Testis (tissue), 3 donors: Measurements from ENCODE around the gene TGM2. TPM values are rescaled to one million over a fixed set of nuclear protein-coding genes. Genes with fewer than 3 reads are reported as not detected.

Source experiments
- DNase-seq: peaks from one replicate; pipeline ENCODE4 v3.0.0-alpha.2; 2019
- H3K27ac ChIP-seq, 2 donors: fragments of 200-600 bp; sonication (generic); one replicate each; pipeline ENCODE4 v1.5.1; 2019
- H3K27me3 ChIP-seq: fragments of 200-600 bp; sonication (generic); one replicate; pipeline ENCODE4 v1.5.1; 2019
- H3K36me3 ChIP-seq: fragments of 200-600 bp; sonication (generic); one replicate; pipeline ENCODE4 v1.5.1; 2017; ENCODE audit warnings: low read depth; ENCODE audit errors: missing control alignments
- H3K4me1 ChIP-seq: fragments of 200-600 bp; sonication (generic); one replicate; pipeline ENCODE4 v1.5.1; 2019
- H3K4me3 ChIP-seq, 2 donors: fragments of 200-600 bp; sonication (generic); one replicate each; pipeline ENCODE4 v1.5.1; 2017 to 2019
- H3K9me3 ChIP-seq: fragments of 200-600 bp; sonication (generic); one replicate; pipeline ENCODE4 v1.5.1; 2017
- POLR2A ChIP-seq: fragments of 450-650 bp; IDR thresholded peaks from one replicate; pipeline ENCODE4 v1.6.1; 2017; ENCODE audit warnings: antibody characterized with exemption, mild to moderate bottlenecking, moderate library complexity
- WGBS, 2 donors: methylation state at CpG; one replicate each; pipeline ENCODE4 v1.1.5; 2018; 5-methylcytosine and 5-hydroxymethylcytosine counted together
- intact Hi-C: fragments of 100-400 bp; cut with DNase I; formaldehyde crosslinking; loops from one replicate; pipeline ENCODE4 v1.15.1; 2023; ENCODE audit warnings: low total_unique reads
- polyA plus RNA-seq: library from polyadenylated mRNA; stranded (reverse); fragments of 350-450 nt; fragmentation: Illumina TruSeq; extraction: RNeasy Lipid Tissue Mini Kit (QIAGEN cat#74804); gene quantifications from one replicate; pipeline ENCODE4 v1.2.3, GENCODE V29; 2014; ENCODE audit warnings: low read depth, low replicate concordance; ENCODE audit not compliant: insufficient read depth
- total RNA-seq, 2 donors: library from RNA; depleted of rRNA; stranded (reverse); fragments of >200 nt; gene quantifications; one replicate each; pipeline ENCODE4 v1.2.3, GENCODE V29; 2016
- TF ChIP-seq, protein P1 (sequence below), 3 experiments: fragments of 450-650 bp in 2 of 3; fragments of 200-600 bp in 1 of 3; sonication (generic) in 1 of 3; IDR thresholded peaks; one replicate each; pipeline ENCODE4 v1.5.1; 2016 to 2019; ENCODE audit warnings: antibody characterized with exemption in 3 of 3, mild to moderate bottlenecking in 2 of 3, moderate library complexity in 1 of 3

The TGM2 gene
- total and polyA plus RNA-seq, 3 donors from 2014 or later = 3.2 to 49.0 (median 8.5) TPM

DNA sequence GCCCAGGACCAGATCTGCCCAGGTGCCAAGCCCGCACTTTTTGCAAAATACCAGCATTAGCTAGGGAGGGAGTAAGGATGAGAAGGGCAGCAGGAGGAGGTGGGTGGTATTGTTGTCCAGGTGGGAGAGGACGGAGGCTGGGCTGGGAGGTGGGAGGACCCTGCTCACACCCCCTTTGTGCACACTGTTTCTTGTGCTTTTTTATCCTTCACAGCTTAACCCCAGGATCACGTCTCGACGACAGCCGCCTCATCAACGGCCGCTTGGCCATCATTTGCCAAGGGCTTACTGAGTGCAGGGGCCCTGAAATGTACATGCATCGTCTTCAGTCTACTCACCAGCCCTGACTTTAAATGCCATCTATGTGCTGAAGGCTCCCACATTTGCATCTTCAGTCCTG lies 12.1 kb upstream of the TGM2 start:
- Histone ChIP-seq H3K27me3 (no peaks in the 10 kb centered on the region), H3K4me3 (no peak overlapping the region), H3K9me3 (no peaks in the 10 kb centered on the region), H3K27ac (no peak overlapping the region), H3K4me1 (peaks cover 4% of the 10 kb centered on the region), H3K36me3 (no peaks in the 10 kb centered on the region)
- intact Hi-C loops = no loop called here
- WGBS, 2 donors = 79 to 83% methylated on average over 9 of the region's 9 CpGs
- DNase-seq = no peak
- TF ChIP-seq, protein P1, sequence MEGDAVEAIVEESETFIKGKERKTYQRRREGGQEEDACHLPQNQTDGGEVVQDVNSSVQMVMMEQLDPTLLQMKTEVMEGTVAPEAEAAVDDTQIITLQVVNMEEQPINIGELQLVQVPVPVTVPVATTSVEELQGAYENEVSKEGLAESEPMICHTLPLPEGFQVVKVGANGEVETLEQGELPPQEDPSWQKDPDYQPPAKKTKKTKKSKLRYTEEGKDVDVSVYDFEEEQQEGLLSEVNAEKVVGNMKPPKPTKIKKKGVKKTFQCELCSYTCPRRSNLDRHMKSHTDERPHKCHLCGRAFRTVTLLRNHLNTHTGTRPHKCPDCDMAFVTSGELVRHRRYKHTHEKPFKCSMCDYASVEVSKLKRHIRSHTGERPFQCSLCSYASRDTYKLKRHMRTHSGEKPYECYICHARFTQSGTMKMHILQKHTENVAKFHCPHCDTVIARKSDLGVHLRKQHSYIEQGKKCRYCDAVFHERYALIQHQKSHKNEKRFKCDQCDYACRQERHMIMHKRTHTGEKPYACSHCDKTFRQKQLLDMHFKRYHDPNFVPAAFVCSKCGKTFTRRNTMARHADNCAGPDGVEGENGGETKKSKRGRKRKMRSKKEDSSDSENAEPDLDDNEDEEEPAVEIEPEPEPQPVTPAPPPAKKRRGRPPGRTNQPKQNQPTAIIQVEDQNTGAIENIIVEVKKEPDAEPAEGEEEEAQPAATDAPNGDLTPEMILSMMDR (IDR thresholded peaks at IDR 0.05) = no peak
- no peak for TF ChIP-seq POLR2A

GRCh38 chr20:38175304-38176180 lies 10.5 kb upstream of the TGM2 start:
- Histone ChIP-seq H3K36me3 (no peaks in the 10 kb centered on the region), H3K4me1 (peaks cover 4% of the 10 kb centered on the region), H3K27me3 (no peaks in the 10 kb centered on the region), H3K27ac (no peak overlapping the region), H3K9me3 (no peaks in the 10 kb centered on the region), H3K4me3 (no peak overlapping the region)
- TF ChIP-seq, protein P1 (IDR thresholded peaks at IDR 0.05) = no peak
- TF ChIP-seq POLR2A = no peak
- no peak for DNase-seq
- 72 to 74% methylated on average over 16 of the region's 16 CpGs for WGBS, 2 donors
- intact Hi-C loops = no loop called here

- no peak overlapping the region for H3K4me3 ChIP-seq
- H3K36me3 ChIP-seq = no peaks in the 10 kb centered on the region
- 55 to 76% methylated on average over 14 of the region's 14 CpGs for WGBS, 2 donors
- H3K9me3 ChIP-seq = no peaks in the 10 kb centered on the region
- H3K27ac ChIP-seq = no peak overlapping the region
- peaks cover 7% of the 10 kb centered on the region for H3K4me1 ChIP-seq
- no peak for DNase-seq
- no peaks in the 10 kb centered on the region for H3K27me3 ChIP-seq
- no peak for TF ChIP-seq POLR2A
- TF ChIP-seq, protein P1 (IDR thresholded peaks at IDR 0.05) = no peak
- intact Hi-C loops = no loop called here
Observed at GRCh38 chr20:38173237-38174156, 8.4 kb upstream of the TGM2 start.

DNA sequence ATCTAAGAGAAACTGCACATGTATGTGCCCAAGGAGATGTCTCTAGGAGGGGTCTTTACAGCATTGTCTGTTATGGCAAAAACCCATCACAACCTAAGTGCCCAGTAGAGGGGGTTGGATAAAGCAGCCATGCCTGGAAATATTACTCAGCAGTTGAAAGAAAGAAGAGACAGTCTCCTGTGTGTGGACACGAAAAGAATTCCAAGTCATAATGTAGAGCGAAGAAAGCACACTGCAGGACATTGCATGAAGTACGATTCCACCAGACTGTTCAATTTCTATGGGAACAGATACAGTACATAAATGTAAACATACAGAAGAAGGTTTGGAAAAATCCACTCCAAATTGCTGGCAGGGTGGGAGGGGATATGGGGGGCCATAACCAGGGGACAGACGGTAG lies 7.3 kb upstream of the TGM2 start:
- Histone ChIP-seq H3K9me3 (no peaks in the 10 kb centered on the region), H3K27me3 (no peaks in the 10 kb centered on the region), H3K4me3 (no peak overlapping the region), H3K36me3 (no peaks in the 10 kb centered on the region), H3K27ac (no peak overlapping the region), H3K4me1 (peaks cover 7% of the 10 kb centered on the region)
- WGBS, 2 donors = 60 to 66% methylated on average over 4 of the region's 4 CpGs
- DNase-seq = no peak
- TF ChIP-seq, protein P1 (IDR thresholded peaks at IDR 0.05) = peak in 1 of 3 experiments; percentile 4
- TF ChIP-seq POLR2A = no peak
- intact Hi-C loops = no loop called here
